Mucosa of gallbladder (tissue), 1 donor: Measurements from ENCODE around the gene LRRC8E. TPM values are rescaled to one million over a fixed set of nuclear protein-coding genes. Genes with fewer than 3 reads are reported as not detected.
A peak's percentile ranks its signal among the peaks of the same experiment; 100 is the strongest.

Experiments
- DNase-seq: peaks from one replicate; pipeline ENCODE4 v3.0.0-alpha.2; 2020; ENCODE audit warnings: low spot score
- total RNA-seq: library from RNA; stranded (reverse); gene quantifications from one replicate; pipeline ENCODE4 v1.2.1, GENCODE V29; 2021
- donor health status: DM: no; HTN: no; CAD: no.

Gene LRRC8E
- total RNA-seq, 1 donor from 2014 or later: 4.1 TPM

GRCh38 chr19:7868326-7868670 lies 20.0 kb upstream of the LRRC8E start:
- no peak for DNase-seq

- peak; percentile 69 for DNase-seq
Measured at GRCh38 chr19:7868671-7869452, 19.4 kb upstream of the LRRC8E start.

DNA sequence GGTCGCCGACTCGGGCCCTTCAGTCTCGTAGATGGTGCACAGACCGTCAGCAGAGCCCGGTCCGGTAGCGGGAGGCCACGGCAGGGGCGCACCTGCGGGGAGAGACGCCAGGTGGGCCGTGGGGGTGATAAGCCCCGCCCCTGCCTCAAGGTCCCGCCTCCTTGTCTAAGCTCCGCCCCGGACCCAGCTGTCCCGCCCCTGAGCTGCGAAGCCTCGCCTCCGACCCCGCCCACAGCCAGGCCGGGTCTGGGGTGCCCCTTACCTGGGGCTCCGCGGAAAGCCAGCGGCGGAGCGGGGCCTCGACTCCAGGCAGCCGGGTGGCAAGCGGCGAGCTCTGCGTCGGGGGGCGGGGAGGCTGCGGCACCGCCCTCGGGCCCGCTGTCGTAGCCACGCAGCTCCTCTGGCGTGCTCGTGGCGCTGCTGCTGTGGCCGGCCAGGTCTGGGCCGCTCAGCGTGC lies 18.8 kb upstream of the LRRC8E start:
- peak; percentile 56 for DNase-seq

DNA sequence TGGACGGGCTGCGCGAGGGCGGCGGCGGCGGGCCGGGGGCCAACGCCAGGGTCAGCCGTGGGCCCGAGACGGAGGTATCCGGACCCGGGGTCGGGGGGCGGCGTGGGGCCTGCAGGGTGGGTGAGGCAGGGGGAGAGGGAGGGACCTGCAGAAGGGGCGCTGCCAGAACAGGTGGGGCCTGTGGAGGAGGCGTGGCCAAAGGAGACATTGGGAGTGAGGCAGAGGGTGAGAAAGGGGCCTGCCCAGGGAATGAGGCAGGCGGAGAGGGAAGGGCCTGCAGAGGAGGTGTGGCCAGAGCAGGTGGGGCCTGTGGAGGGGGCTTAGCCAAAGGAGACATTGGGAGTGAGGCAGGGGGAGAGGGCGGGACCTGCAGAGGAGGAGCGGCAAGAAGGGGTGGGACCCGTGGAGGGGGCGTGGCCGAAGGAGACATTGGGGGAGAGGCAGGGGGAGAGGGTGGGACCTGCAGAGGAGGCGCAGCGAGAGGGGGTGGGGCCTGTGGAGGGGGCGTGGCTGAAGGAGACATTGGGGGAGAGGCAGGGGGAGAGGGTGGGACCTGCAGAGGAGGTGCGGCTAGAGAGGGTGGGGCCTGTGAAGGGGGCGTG lies 18.3 kb upstream of the LRRC8E start:
- DNase-seq: no peak

GRCh38 chr19:7870571-7871436 lies 17.5 kb upstream of the LRRC8E start:
- no peak for DNase-seq

- DNase-seq: peak; percentile 94
Measured at GRCh38 chr19:7871437-7872305, 16.6 kb upstream of the LRRC8E start.

DNA sequence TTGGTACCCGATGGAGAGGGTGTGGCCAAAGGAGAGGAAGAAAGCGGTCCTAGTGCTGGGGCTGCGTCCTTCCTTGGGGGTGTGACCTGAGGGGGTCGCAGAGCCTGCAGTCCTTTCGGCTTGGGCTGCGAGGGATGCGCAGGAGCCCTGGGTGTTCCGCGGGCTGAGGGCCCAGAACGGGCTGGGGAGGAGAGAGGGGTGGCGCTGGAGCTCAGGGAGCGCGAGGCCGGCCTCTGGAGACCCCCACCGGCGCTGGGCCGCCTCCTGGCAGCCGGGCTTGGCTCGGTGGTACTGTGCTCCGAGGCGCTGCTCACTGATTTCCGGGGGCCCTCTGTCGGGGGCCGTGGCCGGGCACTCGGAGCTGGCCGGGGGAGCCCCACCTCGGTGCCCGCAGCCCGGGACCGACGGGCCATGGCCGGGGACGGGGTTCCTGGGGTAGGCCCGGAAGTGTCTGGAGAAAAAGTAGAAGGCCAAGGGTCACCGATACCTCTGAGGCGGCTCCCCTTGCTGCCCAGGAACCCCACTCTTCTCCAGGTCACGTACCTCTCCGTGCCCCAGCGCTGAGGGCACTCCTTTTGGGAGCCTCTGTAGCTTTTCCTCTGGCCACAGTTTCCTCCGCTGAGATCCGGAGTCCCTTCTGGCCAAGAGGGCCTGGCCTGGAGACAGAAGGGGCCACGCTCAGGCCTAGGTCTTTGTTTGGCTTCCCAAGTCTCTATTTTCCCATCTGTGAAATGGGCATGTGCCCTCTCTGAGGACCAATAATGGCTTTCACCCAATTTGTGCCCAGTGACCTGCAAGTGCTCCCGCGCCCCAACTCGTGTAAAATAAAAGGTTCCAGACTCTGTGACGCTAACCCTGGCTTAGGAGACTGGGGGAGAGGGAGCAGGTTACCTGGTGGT lies 15.8 kb upstream of the LRRC8E start:
- no peak for DNase-seq

- DNase-seq: no peak
Measured at GRCh38 chr19:7873304-7874075, 14.8 kb upstream of the LRRC8E start.

- no peak for DNase-seq
Measured at GRCh38 chr19:7874076-7874896, 14.0 kb upstream of the LRRC8E start, which contains the start of gene PRR36. Gene PRR36 (minus strand): TSS chr19:7874390. CDS start chr19:7873689, 701 bp downstream.

GRCh38 chr19:7874897-7875273 lies 13.4 kb upstream of the LRRC8E start:
- DNase-seq: no peak

DNA sequence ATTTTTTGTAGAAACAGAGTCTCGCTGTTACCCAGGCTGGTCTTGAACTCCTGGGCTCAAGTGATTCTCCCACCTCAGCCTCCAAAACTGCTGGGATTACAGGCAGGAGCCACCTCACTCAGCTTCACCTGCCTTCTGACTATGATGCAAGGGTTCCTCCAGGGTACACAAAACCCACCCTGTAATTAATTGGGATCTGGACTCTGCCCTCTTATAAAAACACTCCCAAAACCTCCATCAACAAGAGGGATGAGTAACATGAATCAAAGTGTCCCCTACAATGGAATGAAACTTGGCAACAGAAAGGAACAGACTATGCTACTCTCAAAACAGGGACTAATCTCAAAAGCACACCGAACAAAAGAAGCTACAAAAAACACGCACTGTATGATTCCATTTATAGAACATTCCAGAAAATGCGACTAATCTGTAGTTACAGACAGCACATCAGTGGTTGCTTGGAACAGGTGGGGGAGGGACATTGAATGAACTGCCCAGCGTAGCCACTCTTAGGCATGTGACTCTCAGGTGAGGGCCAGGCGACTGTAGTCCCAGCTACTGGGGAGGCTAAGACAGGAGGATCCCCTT lies 11.0 kb upstream of the LRRC8E start:
- DNase-seq: no peak

DNA sequence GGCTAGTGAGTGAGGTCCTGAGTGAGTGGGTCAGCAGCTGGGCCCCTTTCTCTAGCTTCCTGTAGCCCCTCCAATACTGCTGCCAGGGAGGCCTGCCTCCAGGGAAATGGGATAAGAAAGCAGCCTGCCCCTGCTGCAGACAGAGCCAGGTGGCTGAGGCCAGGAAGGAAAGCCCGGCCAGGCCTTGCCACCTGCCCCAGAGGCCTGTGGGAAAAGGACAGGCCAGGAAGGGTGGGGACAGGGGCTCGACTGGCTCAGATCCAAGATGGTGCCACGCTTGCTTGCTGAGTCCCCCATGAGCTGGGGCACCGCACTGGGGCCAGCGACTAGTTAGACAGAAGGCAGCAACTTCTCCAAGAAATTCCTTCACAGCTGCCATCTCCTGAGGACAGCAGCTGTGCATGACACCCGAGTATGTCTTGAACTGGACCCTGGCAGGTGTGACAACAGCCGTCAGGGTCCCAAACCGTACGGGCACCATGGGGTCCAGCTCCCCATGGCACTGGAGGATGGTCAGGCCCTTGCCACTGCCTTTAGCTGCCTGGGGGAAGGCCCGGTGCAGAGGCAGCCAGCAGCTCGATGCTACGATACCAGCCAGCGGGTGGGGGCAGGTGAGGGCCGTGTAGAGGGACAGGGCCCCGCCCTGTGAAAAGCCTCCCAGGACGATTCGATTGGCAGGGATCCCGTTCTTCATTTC lies 9.1 kb upstream of the LRRC8E start:
- no peak for DNase-seq

- no peak for DNase-seq
Measured at GRCh38 chr19:7879836-7880235, 8.5 kb upstream of the LRRC8E start.

GRCh38 chr19:7881910-7882309 lies 6.4 kb upstream of the LRRC8E start:
- DNase-seq: no peak

GRCh38 chr19:7883105-7883504 lies 5.2 kb upstream of the LRRC8E start:
- DNase-seq: no peak

GRCh38 chr19:7883796-7884570 lies 4.3 kb upstream of the LRRC8E start:
- no peak for DNase-seq

DNA sequence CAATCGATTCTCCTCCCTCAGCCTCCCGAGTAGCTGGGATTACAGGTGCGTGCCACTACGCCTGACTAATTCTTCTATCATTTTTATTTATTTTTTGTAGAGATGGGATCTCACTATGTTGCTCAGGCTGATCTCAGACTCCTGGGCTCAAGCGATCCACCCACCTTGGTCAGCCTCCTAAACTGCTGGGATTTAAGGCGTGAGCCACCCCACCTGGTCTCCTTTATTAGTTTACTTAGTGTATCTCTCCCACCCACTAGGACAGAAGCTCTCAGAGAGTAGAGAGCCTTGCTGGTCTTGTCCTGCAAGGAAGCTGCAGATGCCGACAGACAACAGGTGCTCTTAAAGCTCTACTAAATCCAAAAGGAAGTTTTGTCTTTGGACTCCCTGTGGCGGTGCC lies 2.5 kb upstream of the LRRC8E start:
- DNase-seq: no peak
